Measurements from ENCODE around the gene ABCG4.
A peak's percentile ranks its signal among the peaks of the same experiment; 100 is the strongest.
"Not testable (repeated sequence)": the region's sequence is repeated elsewhere in the genome, so short reads cannot be mapped to it uniquely, and the experiment has no call there.

ABCG4 gene

GRCh38 chr11:119180729-119181676, 32.2 kb downstream of the ABCG4 start:
- no peak for DNase-seq

GRCh38 chr11:119181677-119182412, 33.0 kb downstream of the ABCG4 start:
- no peak for DNase-seq

DNA sequence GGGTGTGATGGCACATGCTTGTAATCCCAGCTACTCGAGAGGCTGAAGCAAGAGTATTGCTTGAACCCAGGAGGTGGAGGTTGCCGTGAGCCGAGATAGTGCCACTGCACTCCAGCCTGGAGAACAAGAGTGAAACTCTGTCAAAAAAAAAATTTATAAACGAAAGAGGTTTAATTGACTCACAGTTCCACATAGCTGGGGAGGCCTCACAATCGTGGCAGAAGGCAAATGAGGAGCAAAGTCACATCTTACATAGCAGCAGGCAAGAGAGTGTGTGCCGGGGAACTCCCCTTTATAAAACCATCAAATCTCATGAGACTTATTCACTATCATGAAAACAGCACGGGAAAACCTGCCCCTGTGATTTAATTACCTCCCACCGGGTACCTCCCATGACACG, 35.5 kb downstream of the ABCG4 start:
- not testable (repeated sequence) for DNase-seq

GRCh38 chr11:119185981-119186634, 37.3 kb downstream of the ABCG4 start:
- DNase-seq: no peak

DNA sequence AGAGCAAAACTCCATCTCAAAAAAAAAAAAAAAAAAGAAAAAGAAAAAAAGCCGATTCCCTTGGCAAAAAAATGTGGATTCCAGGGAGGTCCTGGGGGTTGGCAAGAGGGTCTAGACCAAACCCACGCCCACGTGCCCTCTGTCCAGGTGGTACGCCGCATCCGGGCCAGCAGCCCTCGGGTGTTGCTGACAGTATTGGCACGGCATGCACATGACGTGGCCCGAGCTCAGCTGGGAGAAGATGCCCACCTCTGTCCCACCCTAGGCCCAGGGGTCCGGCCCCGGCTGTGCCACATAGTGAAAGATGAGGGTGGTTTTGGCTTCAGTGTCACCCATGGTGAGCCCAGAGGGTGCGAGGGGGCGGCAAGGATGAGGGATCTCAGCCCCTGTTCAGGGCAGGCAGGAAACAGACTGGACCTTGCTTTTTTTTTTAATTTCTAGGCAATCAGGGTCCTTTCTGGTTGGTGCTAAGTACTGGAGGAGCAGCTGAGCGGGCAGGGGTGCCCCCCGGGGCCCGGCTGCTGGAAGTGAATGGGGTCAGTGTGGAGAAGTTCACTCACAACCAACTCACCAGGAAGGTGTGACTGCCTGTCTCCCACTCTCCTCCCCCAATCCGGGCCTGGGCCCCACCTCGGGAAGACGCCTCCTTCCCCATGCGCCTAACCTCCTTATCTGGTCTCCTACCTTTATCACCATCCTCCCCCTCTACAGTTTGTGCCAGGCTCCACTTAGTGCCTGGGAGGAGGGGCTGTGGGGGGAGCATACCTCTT, 38.5 kb downstream of the ABCG4 start:
- DNase-seq: no peak

- DNase-seq: no peak
These were observed 39.2 kb downstream of the ABCG4 start for GRCh38 chr11:119188067-119188466.

GRCh38 chr11:119188887-119189286, 40.0 kb downstream of the ABCG4 start:
- DNase-seq: no peak

DNA sequence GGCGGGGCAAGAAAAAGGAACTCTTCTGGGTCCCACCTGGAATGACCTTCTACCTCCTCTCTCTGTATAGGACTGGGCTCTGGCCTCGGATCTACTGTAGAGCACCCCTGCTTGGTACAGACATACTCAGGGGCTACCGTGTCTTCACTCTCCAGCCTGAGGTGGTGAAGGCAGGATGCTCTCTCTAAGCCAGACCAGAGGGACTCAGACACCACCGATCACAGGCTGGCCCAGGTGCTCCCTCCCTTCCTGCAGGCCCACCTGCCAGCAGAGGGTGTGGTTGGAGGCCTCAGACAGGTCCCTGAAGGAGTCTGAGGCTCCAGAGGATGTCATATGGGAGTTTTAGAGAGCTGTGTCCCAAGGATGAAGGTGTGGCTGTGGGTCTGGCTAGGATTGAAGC, 40.5 kb downstream of the ABCG4 start:
- DNase-seq: no peak

- DNase-seq: no peak
These were observed 41.7 kb downstream of the ABCG4 start for GRCh38 chr11:119190531-119190930.

GRCh38 chr11:119191265-119191664, 42.4 kb downstream of the ABCG4 start:
- DNase-seq: not testable (repeated sequence)

GRCh38 chr11:119192111-119192510, 43.3 kb downstream of the ABCG4 start:
- DNase-seq: no peak

- DNase-seq: no peak
These were observed 44.1 kb downstream of the ABCG4 start for GRCh38 chr11:119193001-119193400.

DNA sequence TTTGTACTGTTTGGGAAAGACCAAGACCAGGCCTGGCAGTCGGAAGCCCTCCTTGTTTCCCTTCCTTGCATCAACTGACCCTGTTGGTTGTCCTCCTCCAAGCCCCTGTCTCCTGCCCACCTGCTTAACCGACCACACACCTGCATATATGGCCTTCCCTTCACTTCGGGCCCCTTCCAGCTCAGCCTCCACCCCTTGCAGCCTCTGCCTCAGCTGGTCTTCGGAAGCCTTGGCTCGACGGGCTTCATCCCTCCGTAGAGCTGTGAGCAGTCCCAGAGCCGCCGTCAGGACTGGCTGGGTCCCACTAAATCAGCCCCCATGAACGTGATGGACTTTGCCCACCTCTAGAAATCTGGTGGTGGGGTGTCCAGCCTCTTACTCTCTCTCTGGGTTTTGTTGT, 44.8 kb downstream of the ABCG4 start:
- no peak for DNase-seq

DNA sequence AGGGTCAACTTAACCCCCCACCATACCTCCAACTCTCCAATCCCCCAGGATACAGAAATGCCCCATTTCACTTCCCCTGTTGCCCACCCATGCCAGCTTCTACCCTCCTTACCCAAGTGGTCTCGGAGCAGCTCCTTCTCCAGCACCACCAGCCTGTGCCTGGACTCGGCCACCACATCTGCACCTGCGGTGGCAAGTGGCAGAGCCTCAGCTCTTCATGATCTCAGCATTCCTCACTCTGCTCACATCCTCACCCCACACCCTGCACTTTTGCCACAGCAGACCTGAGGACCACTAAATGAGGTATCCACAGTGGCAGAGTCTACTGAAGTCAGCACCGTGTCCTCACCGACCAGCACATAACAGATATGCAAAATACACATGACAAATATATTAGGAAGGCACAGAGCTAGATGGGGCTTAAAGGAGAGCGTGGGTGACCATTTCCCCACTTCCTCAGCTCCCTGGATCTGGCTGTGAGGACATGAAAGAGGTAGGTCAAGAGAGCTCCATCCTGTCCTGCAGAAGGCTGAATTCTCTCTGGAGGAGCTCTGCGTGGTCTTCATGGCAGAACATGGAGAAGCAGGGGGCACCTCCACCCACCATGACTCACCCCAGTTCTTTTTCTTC, 46.1 kb downstream of the ABCG4 start:
- no peak for DNase-seq

GRCh38 chr11:119195680-119196079, 46.8 kb downstream of the ABCG4 start:
- DNase-seq: no peak

GRCh38 chr11:119196833-119197483, 48.1 kb downstream of the ABCG4 start:
- DNase-seq: peak in 30 of 56 donors; percentile 4 to 77 (median 20)

DNA sequence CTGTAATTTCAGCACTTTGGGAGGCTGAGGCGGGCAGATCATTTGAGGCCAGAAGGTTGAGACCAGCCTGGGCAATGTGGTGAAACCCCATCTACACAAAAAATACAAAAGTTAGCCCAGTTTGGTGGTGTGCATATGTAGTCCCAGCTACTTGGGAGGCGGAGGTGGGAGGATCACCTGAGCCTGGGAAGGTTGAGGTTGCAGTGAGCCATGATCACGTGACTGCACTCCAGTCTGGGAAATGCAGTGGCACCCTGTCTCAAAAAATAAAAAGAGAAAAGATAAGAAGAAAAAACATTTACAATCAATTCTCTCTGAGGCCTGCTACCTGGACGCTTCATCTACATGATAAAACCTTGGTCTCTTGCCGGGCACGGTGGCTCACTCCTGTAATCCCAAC, 50.1 kb downstream of the ABCG4 start:
- DNase-seq: no peak

GRCh38 chr11:119201236-119201635, 52.4 kb downstream of the ABCG4 start:
- not testable (repeated sequence) for DNase-seq

- DNase-seq: no peak
These were observed 53.7 kb downstream of the ABCG4 start for GRCh38 chr11:119202554-119202953.

- DNase-seq: no peak
These were observed 55.2 kb downstream of the ABCG4 start for GRCh38 chr11:119204066-119204465.

Data from amygdala (tissue), 56 donors.